OCI-M2 (cell line): ENCODE data around the gene MICAL3.
"Not testable (repeated sequence)": the region's sequence is repeated elsewhere in the genome, so short reads cannot be mapped to it uniquely, and the experiment has no call there.

Experiments
- DNase-seq: peaks from one replicate; lab custom pipeline; 2025; ENCODE audit not compliant: unreplicated experiment; lab: John Stamatoyannopoulos, UW

MICAL3 gene

GRCh38 chr22:17770180-17771077 lies 253.9 kb downstream of the MICAL3 start:
- DNase-seq = no peak

GRCh38 chr22:17769716-17770082 lies 254.7 kb downstream of the MICAL3 start:
- DNase-seq = no peak

GRCh38 chr22:17769013-17769715 lies 255.2 kb downstream of the MICAL3 start:
- DNase-seq = no peak

- no peak for DNase-seq
These were observed 256.9 kb downstream of the MICAL3 start for GRCh38 chr22:17767233-17768065.

GRCh38 chr22:17764852-17765251 lies 259.5 kb downstream of the MICAL3 start:
- not testable (repeated sequence) for DNase-seq

- no peak for DNase-seq
These were observed 260.3 kb downstream of the MICAL3 start for GRCh38 chr22:17764036-17764435.

- DNase-seq = not testable (repeated sequence)
These were observed 260.9 kb downstream of the MICAL3 start for GRCh38 chr22:17763442-17763841.

- DNase-seq = no peak
These were observed 263.2 kb downstream of the MICAL3 start for GRCh38 chr22:17761138-17761488.

GRCh38 chr22:17754233-17754925 lies 270.0 kb downstream of the MICAL3 start:
- no peak for DNase-seq

- no peak for DNase-seq
These were observed 270.9 kb downstream of the MICAL3 start for GRCh38 chr22:17753401-17753989.

GRCh38 chr22:17751596-17751995 lies 272.8 kb downstream of the MICAL3 start:
- no peak for DNase-seq

- no peak for DNase-seq
These were observed 274.6 kb downstream of the MICAL3 start for GRCh38 chr22:17749605-17750395.

- DNase-seq = no peak
These were observed 275.6 kb downstream of the MICAL3 start for GRCh38 chr22:17748555-17749353.

GRCh38 chr22:17746916-17747315 lies 277.4 kb downstream of the MICAL3 start:
- DNase-seq = no peak

- no peak for DNase-seq
These were observed 279.9 kb downstream of the MICAL3 start for GRCh38 chr22:17744430-17744829.

GRCh38 chr22:17743661-17744411 lies 280.5 kb downstream of the MICAL3 start:
- DNase-seq = no peak

GRCh38 chr22:17742527-17742902 lies 281.8 kb downstream of the MICAL3 start:
- DNase-seq = no peak

GRCh38 chr22:17741866-17742526 lies 282.4 kb downstream of the MICAL3 start:
- DNase-seq = no peak
